Esophagus muscularis mucosa (tissue), 4 donors: ENCODE results near the gene HIVEP1. TPM values are rescaled to one million over a fixed set of nuclear protein-coding genes. Genes with fewer than 3 reads are reported as not detected.

Source experiments
- DNase-seq: peaks from one replicate; pipeline ENCODE4 v3.0.0-alpha.2; 2017; ENCODE audit errors: extremely low spot score
- H3K27ac ChIP-seq, 4 donors: fragments of 200-600 bp; sonication (generic); replicated peaks in 1 of 4; 1 replicate in 3 of 4; 2 replicates in 1 of 4; pipeline ENCODE4 v1.5.1; 2016 to 2019; ENCODE audit warnings: mild to moderate bottlenecking in 1 of 4
- H3K27me3 ChIP-seq, 4 donors: fragments of 200-600 bp; sonication (generic); one replicate each; pipeline versions ENCODE4 v1.5.1 to v1.6.0; 2016 to 2019
- H3K36me3 ChIP-seq, 4 donors: fragments of 200-600 bp; sonication (generic); one replicate each; pipeline ENCODE4 v1.5.1; 2016 to 2019
- H3K4me1 ChIP-seq, 4 donors: fragments of 200-600 bp; sonication (generic); one replicate each; pipeline ENCODE4 v1.5.1; 2016 to 2019
- H3K4me3 ChIP-seq, 4 donors: fragments of 200-600 bp; sonication (generic); 1 replicate in 2 of 4; 2 replicates in 2 of 4; pipeline ENCODE4 v1.5.1; 2016 to 2019; ENCODE audit warnings: mild to moderate bottlenecking in 4 of 4, moderate library complexity in 1 of 4
- H3K9me3 ChIP-seq, 4 donors: fragments of 200-600 bp; sonication (generic); 1 replicate in 3 of 4; 2 replicates in 1 of 4; pipeline ENCODE4 v1.5.1; 2016 to 2019
- EP300 ChIP-seq: sonication (generic); formaldehyde crosslinking; IDR thresholded peaks from one replicate; pipeline ENCODE4 v1.6.1; 2017; ENCODE audit warnings: antibody characterized with exemption
- POLR2A ChIP-seq: fragments of 450-650 bp; IDR thresholded peaks from one replicate; pipeline ENCODE4 v1.6.1; 2017; ENCODE audit warnings: antibody characterized with exemption, moderate library complexity, mild to moderate bottlenecking, low read depth
- POLR2AphosphoS5 ChIP-seq, 2 donors: sonication (generic); formaldehyde crosslinking; IDR thresholded peaks; one replicate each; pipeline ENCODE4 v1.6.1; 2017; ENCODE audit warnings: antibody characterized with exemption in 2 of 2
- WGBS: methylation state at CpG from one replicate; pipeline ENCODE4 v1.1.5; 2018; 5-methylcytosine and 5-hydroxymethylcytosine counted together
- intact Hi-C: fragments of 100-400 bp; cut with DNase I; formaldehyde crosslinking; loops from one replicate; pipeline ENCODE4 v1.15.1; 2023
- total RNA-seq, 4 donors: library from RNA; depleted of rRNA; stranded (reverse); fragments of >200 nt; gene quantifications; one replicate each; pipeline versions ENCODE4 v1.1.0 to v1.2.1, GENCODE V29; 2016
- TF ChIP-seq, protein P1 (sequence below), 3 experiments: fragments of 200-600 bp in 2 of 3; fragments of 450-650 bp in 1 of 3; sonication (generic) in 2 of 3; IDR thresholded peaks; one replicate each; pipeline ENCODE4 v1.5.1; 2017 to 2019; ENCODE audit warnings: antibody characterized with exemption in 3 of 3, mild to moderate bottlenecking in 2 of 3, moderate library complexity in 1 of 3

The HIVEP1 gene
- total RNA-seq, 4 donors from 2014 or later = 16.2 to 28.3 (median 25.1) TPM

- DNase-seq = no peak
- TF ChIP-seq, protein P1, sequence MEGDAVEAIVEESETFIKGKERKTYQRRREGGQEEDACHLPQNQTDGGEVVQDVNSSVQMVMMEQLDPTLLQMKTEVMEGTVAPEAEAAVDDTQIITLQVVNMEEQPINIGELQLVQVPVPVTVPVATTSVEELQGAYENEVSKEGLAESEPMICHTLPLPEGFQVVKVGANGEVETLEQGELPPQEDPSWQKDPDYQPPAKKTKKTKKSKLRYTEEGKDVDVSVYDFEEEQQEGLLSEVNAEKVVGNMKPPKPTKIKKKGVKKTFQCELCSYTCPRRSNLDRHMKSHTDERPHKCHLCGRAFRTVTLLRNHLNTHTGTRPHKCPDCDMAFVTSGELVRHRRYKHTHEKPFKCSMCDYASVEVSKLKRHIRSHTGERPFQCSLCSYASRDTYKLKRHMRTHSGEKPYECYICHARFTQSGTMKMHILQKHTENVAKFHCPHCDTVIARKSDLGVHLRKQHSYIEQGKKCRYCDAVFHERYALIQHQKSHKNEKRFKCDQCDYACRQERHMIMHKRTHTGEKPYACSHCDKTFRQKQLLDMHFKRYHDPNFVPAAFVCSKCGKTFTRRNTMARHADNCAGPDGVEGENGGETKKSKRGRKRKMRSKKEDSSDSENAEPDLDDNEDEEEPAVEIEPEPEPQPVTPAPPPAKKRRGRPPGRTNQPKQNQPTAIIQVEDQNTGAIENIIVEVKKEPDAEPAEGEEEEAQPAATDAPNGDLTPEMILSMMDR (IDR thresholded peaks at IDR 0.05) = no peak
- TF ChIP-seq POLR2A (no peak), POLR2AphosphoS5 (IDR thresholded peaks at IDR 0.05) (no peak), EP300 (no peak)
- Histone ChIP-seq H3K9me3 (peaks cover 0 to 11% (median 7%) of the 10 kb centered on the region in 4 donors), H3K27ac (no peak overlapping the region), H3K27me3 (no peaks in the 10 kb centered on the region), H3K4me1 (peaks cover 11 to 20% (median 18%) of the 10 kb centered on the region in 4 donors), H3K36me3 (no peaks in the 10 kb centered on the region), H3K4me3 (no peak overlapping the region)
- intact Hi-C loops = no loop called here
- 83% methylated on average over 5 of the region's 5 CpGs for WGBS
These were observed 22.7 kb downstream of the HIVEP1 start for GRCh38 chr6:12034837-12035236.

- H3K27ac ChIP-seq = no peak overlapping the region
- WGBS = 94% methylated on average over 8 of the region's 8 CpGs
- H3K9me3 ChIP-seq = no peaks in the 10 kb centered on the region
- TF ChIP-seq POLR2A = no peak
- no peak for TF ChIP-seq POLR2AphosphoS5 (IDR thresholded peaks at IDR 0.05)
- no peak for TF ChIP-seq EP300
- TF ChIP-seq, protein P1 (IDR thresholded peaks at IDR 0.05) = no peak
- H3K36me3 ChIP-seq = no peaks in the 10 kb centered on the region
- H3K4me3 ChIP-seq = no peak overlapping the region
- DNase-seq = no peak
- intact Hi-C loops = no loop called here
- peaks cover 11 to 22% (median 18%) of the 10 kb centered on the region in 4 donors for H3K4me1 ChIP-seq
- no peaks in the 10 kb centered on the region for H3K27me3 ChIP-seq
These were observed 24.7 kb downstream of the HIVEP1 start for GRCh38 chr6:12036766-12037165.

DNA sequence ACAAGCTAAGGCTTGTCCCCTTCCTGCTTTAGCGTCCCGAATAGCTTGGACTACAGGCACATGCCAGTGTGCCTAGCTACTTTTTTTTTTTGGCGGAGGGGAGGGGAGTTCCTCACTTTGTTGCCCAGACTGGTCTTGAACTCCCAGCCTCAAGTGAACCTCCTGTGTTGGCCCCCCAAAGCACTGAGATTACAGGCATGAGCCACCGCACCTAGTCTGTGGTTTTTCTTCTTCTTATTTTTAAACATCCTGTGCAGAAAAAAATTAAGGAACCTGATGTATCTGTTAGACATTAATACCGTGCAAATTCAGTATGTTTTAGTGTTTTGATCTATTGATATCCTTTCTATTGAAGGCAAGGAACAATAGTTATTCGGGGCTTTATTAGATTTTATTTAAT, 25.7 kb downstream of the HIVEP1 start:
- Histone ChIP-seq H3K36me3 (no peaks in the 10 kb centered on the region), H3K27ac (no peak overlapping the region), H3K4me3 (no peak overlapping the region), H3K4me1 (peaks cover 11 to 22% (median 18%) of the 10 kb centered on the region in 4 donors), H3K9me3 (no peaks in the 10 kb centered on the region), H3K27me3 (no peaks in the 10 kb centered on the region)
- TF ChIP-seq, protein P1 (IDR thresholded peaks at IDR 0.05) = no peak
- TF ChIP-seq EP300 (no peak), POLR2AphosphoS5 (IDR thresholded peaks at IDR 0.05) (no peak), POLR2A (no peak)
- no peak for DNase-seq
- intact Hi-C loops = no loop called here
- WGBS = 77% methylated on average over 6 of the region's 6 CpGs

DNA sequence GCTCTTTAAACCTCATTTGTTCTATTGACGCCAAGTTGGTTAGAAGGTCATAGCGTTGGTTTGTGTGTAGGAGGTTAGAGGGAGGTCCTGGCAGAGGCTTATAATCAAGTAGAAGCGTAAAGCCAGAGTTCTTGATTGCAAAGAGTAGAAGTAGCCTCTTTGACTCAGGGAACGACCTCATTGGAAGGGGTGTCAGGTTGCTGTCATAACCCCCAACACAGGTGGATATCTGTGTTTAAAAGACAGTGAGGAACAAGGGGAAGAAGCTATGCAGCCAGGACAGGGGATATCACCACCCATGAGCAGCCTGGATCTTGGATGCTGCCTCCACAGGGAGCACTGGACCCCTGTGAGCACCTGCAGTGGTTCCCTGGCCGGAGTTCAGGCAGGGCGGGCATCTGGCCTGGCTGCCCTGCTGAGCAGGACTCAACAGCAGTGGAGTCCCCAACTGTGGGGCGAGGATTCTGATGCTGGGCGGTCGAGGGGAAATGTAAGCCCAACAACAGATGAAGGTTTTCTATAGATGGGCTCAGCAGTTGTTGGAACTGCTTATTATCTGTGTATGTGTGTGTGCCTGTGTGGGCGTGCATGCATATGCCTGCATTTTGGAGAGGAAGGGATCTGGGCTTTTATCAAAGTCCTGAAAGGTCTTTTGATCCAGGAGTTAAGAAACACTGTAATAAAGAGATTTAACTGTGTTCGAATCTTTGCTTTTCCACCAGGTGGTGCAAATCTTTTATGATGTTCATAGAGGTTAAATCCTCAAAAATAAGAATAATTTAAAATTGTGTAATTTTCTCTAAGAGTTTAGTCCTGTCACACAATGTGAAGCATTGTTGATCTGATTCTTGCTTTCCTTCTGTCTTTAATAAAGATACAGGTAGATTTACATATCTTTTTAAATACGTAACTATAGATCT, 27.7 kb downstream of the HIVEP1 start:
- DNase-seq = no peak
- Histone ChIP-seq H3K27ac (no peak overlapping the region), H3K9me3 (no peaks in the 10 kb centered on the region), H3K27me3 (no peaks in the 10 kb centered on the region), H3K36me3 (no peaks in the 10 kb centered on the region), H3K4me1 (peaks cover 6 to 13% (median 8%) of the 10 kb centered on the region in 4 donors), H3K4me3 (no peak overlapping the region)
- no peak for TF ChIP-seq POLR2A
- TF ChIP-seq, protein P1 (IDR thresholded peaks at IDR 0.05) = no peak
- no peak for TF ChIP-seq EP300
- no peak for TF ChIP-seq POLR2AphosphoS5 (IDR thresholded peaks at IDR 0.05)
- intact Hi-C loops = no loop called here
- 96% methylated on average over 12 of the region's 12 CpGs for WGBS
